Smooth muscle cell (in vitro differentiated cells): ENCODE measurements around the gene MAB21L4. TPM values are rescaled to one million over a fixed set of nuclear protein-coding genes. Genes with fewer than 3 reads are reported as not detected.

Experiments used
- DNase-seq: peaks from one replicate; lab custom pipeline; 2025; ENCODE audit not compliant: unreplicated experiment; lab: John Stamatoyannopoulos, UW
- H2AFZ ChIP-seq: fragments of 200-600 bp; sonication (generic); 2 replicates; pipeline ENCODE4 v1.6.0; 2016; ENCODE audit warnings: antibody characterized with exemption, low read depth, mild to moderate bottlenecking
- H3F3A ChIP-seq: fragments of 200-600 bp; sonication (generic); 2 replicates; pipeline ENCODE4 v1.6.0; 2017; ENCODE audit warnings: antibody characterized with exemption, low read depth
- H3K27ac ChIP-seq: fragments of 200-600 bp; sonication (generic); 2 replicates; pipeline ENCODE4 v1.5.1; 2016; ENCODE audit warnings: low read depth, mild to moderate bottlenecking
- H3K27me3 ChIP-seq: fragments of 200-600 bp; sonication (generic); 2 replicates; pipeline ENCODE4 v1.6.1; 2016; ENCODE audit warnings: low read depth, mild to moderate bottlenecking
- H3K36me3 ChIP-seq: fragments of 200-600 bp; sonication (generic); 2 replicates; pipeline ENCODE4 v1.5.1; 2016; ENCODE audit warnings: low read depth
- H3K4me1 ChIP-seq: fragments of 200-600 bp; sonication (generic); 2 replicates; pipeline ENCODE4 v1.5.1; 2016; ENCODE audit warnings: low read depth
- H3K4me2 ChIP-seq: fragments of 200-600 bp; sonication (generic); 2 replicates; pipeline ENCODE4 v1.6.0; 2016; ENCODE audit warnings: mild to moderate bottlenecking
- H3K4me3 ChIP-seq: fragments of 200-600 bp; sonication (generic); 2 replicates; pipeline ENCODE4 v1.5.1; 2016; ENCODE audit warnings: mild to moderate bottlenecking
- H3K79me2 ChIP-seq: fragments of 200-600 bp; sonication (generic); 2 replicates; pipeline ENCODE4 v1.6.0; 2016; ENCODE audit warnings: low read depth, mild to moderate bottlenecking
- H3K9ac ChIP-seq: fragments of 200-600 bp; sonication (generic); 2 replicates; pipeline ENCODE4 v1.6.0; 2016; ENCODE audit warnings: low read depth
- H3K9me3 ChIP-seq: fragments of 200-600 bp; sonication (generic); replicated peaks from 2 replicates; pipeline ENCODE4 v1.5.1; 2016; ENCODE audit warnings: low read depth
- H4K20me1 ChIP-seq: fragments of 200-600 bp; sonication (generic); 2 replicates; pipeline ENCODE4 v1.6.0; 2016; ENCODE audit warnings: low read depth
- CTCF ChIP-seq: fragments of 200-600 bp; sonication (generic); IDR thresholded peaks from 2 replicates; pipeline ENCODE4 v1.5.1; 2017; ENCODE audit warnings: borderline replicate concordance, mild to moderate bottlenecking, antibody characterized with exemption; ENCODE audit not compliant: insufficient read depth, poor library complexity, severe bottlenecking
- WGBS: methylation state at CpG from one replicate; pipeline ENCODE4 v1.1.7; 2016; ENCODE audit warnings: low lambda C conversion rate; 5-methylcytosine and 5-hydroxymethylcytosine counted together
- polyA plus RNA-seq: library from polyadenylated mRNA; unstranded; fragments of >200 nt; fragmentation: Nextera tagmentation; extraction: Ambion mirVana; gene quantifications from 2 replicates; pipeline ENCODE4 v1.2.1, GENCODE V29; 2016
- total RNA-seq: library from RNA; depleted of rRNA; stranded (reverse); fragments of >200 nt; gene quantifications from 2 replicates; pipeline ENCODE4 v1.2.3, GENCODE V29; 2014

Gene MAB21L4
- total and polyA plus RNA-seq, 2 experiments from 2014 or later, result 0.53 to 2.2 TPM

GRCh38 chr2:240932724-240933047 is 36.7 kb upstream of the MAB21L4 start:
- Histone ChIP-seq H3F3A (no peaks in the 10 kb centered on the region), H3K4me2 (no peak overlapping the region), H3K4me3 (no peak overlapping the region), H3K36me3 (no peaks in the 10 kb centered on the region), H4K20me1 (no peaks in the 10 kb centered on the region), H3K27me3 (no peaks in the 10 kb centered on the region), H3K9ac (no peak overlapping the region), H3K79me2 (no peaks in the 10 kb centered on the region), H3K9me3 (no peaks in the 10 kb centered on the region), H3K27ac (no peak overlapping the region), H3K4me1 (no peaks in the 10 kb centered on the region), H2AFZ (no peak overlapping the region)
- no peak for TF ChIP-seq CTCF
- no peak for DNase-seq
- 92% methylated on average over 10 of the region's 11 CpGs for WGBS

GRCh38 chr2:240932001-240932723 is 36.2 kb upstream of the MAB21L4 start:
- no peak for DNase-seq
- Histone ChIP-seq H3K9me3 (no peaks in the 10 kb centered on the region), H3K27ac (no peak overlapping the region), H2AFZ (no peak overlapping the region), H3K79me2 (no peaks in the 10 kb centered on the region), H3K9ac (no peak overlapping the region), H3K36me3 (no peaks in the 10 kb centered on the region), H4K20me1 (no peaks in the 10 kb centered on the region), H3K27me3 (no peaks in the 10 kb centered on the region), H3K4me3 (no peak overlapping the region), H3K4me2 (no peak overlapping the region), H3F3A (no peaks in the 10 kb centered on the region), H3K4me1 (no peaks in the 10 kb centered on the region)
- no peak for TF ChIP-seq CTCF
- WGBS, result 88% methylated on average over 20 of the region's 21 CpGs

- DNase-seq, result no peak
Measured at GRCh38 chr2:240931319-240931949, 35.5 kb upstream of the MAB21L4 start.

More at GRCh38 chr2:240931319-240931949, 35.5 kb upstream of the MAB21L4 start:
- Histone ChIP-seq H2AFZ (no peak overlapping the region), H3K27ac (no peak overlapping the region), H3K79me2 (no peaks in the 10 kb centered on the region), H3K27me3 (no peaks in the 10 kb centered on the region), H3K9ac (no peak overlapping the region), H3K36me3 (no peaks in the 10 kb centered on the region), H3K9me3 (no peaks in the 10 kb centered on the region), H3K4me3 (no peak overlapping the region), H3K4me2 (no peak overlapping the region), H3F3A (no peaks in the 10 kb centered on the region), H4K20me1 (no peaks in the 10 kb centered on the region), H3K4me1 (no peaks in the 10 kb centered on the region)
- 85% methylated on average over 11 of the region's 11 CpGs for WGBS
- TF ChIP-seq CTCF, result no peak
